Immature natural killer cell (primary cell): ENCODE measurements around the gene ZIC5. TPM values are rescaled to one million over a fixed set of nuclear protein-coding genes. Genes with fewer than 3 reads are reported as not detected.
"Not testable (repeated sequence)": the region's sequence is repeated elsewhere in the genome, so short reads cannot be mapped to it uniquely, and the experiment has no call there.

Source experiments
- DNase-seq, 3 donors: peaks; one replicate each; pipeline ENCODE4 v3.0.0; 2022; ENCODE audit warnings: mixed read lengths in 1 of 3
- H3K27ac Mint-ChIP-seq, 6 donors: one replicate each; pipeline ENCODE4 v1.8.0; 2020; ENCODE audit warnings: mixed read lengths in 6 of 6, mild to moderate bottlenecking in 5 of 6, inconsistent platforms in 4 of 6, moderate library complexity in 3 of 6
- H3K27me3 Mint-ChIP-seq, 3 donors: one replicate each; pipeline ENCODE4 v1.8.0; 2020 to 2021; ENCODE audit warnings: low read depth in 3 of 3, mild to moderate bottlenecking in 3 of 3, mixed read lengths in 3 of 3, moderate library complexity in 3 of 3, inconsistent platforms in 1 of 3
- H3K36me3 Mint-ChIP-seq, 3 donors: one replicate each; pipeline ENCODE4 v1.8.0; 2020; ENCODE audit warnings: mixed read lengths in 3 of 3, inconsistent platforms in 2 of 3, mild to moderate bottlenecking in 2 of 3
- H3K4me1 Mint-ChIP-seq, 2 donors: one replicate each; pipeline ENCODE4 v1.8.0; 2020; ENCODE audit warnings: inconsistent platforms in 2 of 2, mild to moderate bottlenecking in 2 of 2, mixed read lengths in 2 of 2, moderate library complexity in 1 of 2
- H3K4me3 Mint-ChIP-seq, 5 donors: one replicate each; pipeline ENCODE4 v1.8.0; 2020; ENCODE audit warnings: mild to moderate bottlenecking in 5 of 5, mixed read lengths in 5 of 5, inconsistent platforms in 3 of 5, moderate library complexity in 3 of 5
- H3K9me3 Mint-ChIP-seq, 6 donors: one replicate each; pipeline ENCODE4 v1.8.0; 2020; ENCODE audit warnings: mild to moderate bottlenecking in 6 of 6, mixed read lengths in 6 of 6, inconsistent platforms in 4 of 6, moderate library complexity in 3 of 6
- polyA plus RNA-seq, 3 donors: library from polyadenylated mRNA; unstranded; fragments of 300-500 nt; fragmentation: Illumina TruSeq; gene quantifications; one replicate each; pipeline ENCODE4 v1.2.3, GENCODE V29; 2021

Gene ZIC5
- polyA plus RNA-seq, 3 donors from 2014 or later: not detected

- DNase-seq: no peak
- Mint-ChIP-seq H3K4me1 (peaks cover 6 to 14% of the 10 kb centered on the region in 2 donors), H3K4me3 (peak overlapping the region in 2 of 5 donors; percentile 4 to 24), H3K27ac (no peak overlapping the region), H3K27me3 (peaks cover 40 to 60% (median 41%) of the 10 kb centered on the region in 3 donors), H3K9me3 (peaks cover 0 to 2% (median 0%) of the 10 kb centered on the region in 6 donors), H3K36me3 (no peaks in the 10 kb centered on the region)
Observed at GRCh38 chr13:99959127-99959539, 12.4 kb downstream of the ZIC5 start.

- Mint-ChIP-seq H3K27me3 (peaks cover 44 to 58% (median 44%) of the 10 kb centered on the region in 3 donors), H3K27ac (no peak overlapping the region), H3K36me3 (no peaks in the 10 kb centered on the region), H3K9me3 (peaks cover 0 to 6% (median 0%) of the 10 kb centered on the region in 6 donors), H3K4me3 (peak overlapping the region in 1 of 5 donors; percentile 30), H3K4me1 (peaks cover 6 to 14% of the 10 kb centered on the region in 2 donors)
- DNase-seq: no peak
Observed at GRCh38 chr13:99958406-99959126, 13.0 kb downstream of the ZIC5 start.

- H3K4me1 Mint-ChIP-seq: peaks cover 6 to 14% of the 10 kb centered on the region in 2 donors
- no peak for DNase-seq
Observed at GRCh38 chr13:99956473-99957349, 14.9 kb downstream of the ZIC5 start.

GRCh38 chr13:99955747-99956472 is 15.7 kb downstream of the ZIC5 start:
- Mint-ChIP-seq H3K27ac (peak overlapping the region in 1 of 6 donors; percentile 29), H3K36me3 (no peaks in the 10 kb centered on the region), H3K4me1 (peaks cover 6 to 14% of the 10 kb centered on the region in 2 donors)

More at GRCh38 chr13:99956473-99957349, 14.9 kb downstream of the ZIC5 start:
- H3K4me3 Mint-ChIP-seq: peak overlapping the region in 1 of 5 donors; percentile 17
- no peaks in the 10 kb centered on the region for H3K36me3 Mint-ChIP-seq
- H3K27me3 Mint-ChIP-seq: peaks cover 47 to 53% (median 48%) of the 10 kb centered on the region in 3 donors
- H3K27ac Mint-ChIP-seq: no peak overlapping the region
- peaks cover 0 to 6% (median 0%) of the 10 kb centered on the region in 6 donors for H3K9me3 Mint-ChIP-seq

GRCh38 chr13:99955107-99955746 is 16.3 kb downstream of the ZIC5 start:
- no peak for DNase-seq
- H3K4me1 Mint-ChIP-seq: peaks cover 6 to 13% of the 10 kb centered on the region in 2 donors
- no peak overlapping the region for H3K4me3 Mint-ChIP-seq
- H3K27me3 Mint-ChIP-seq: peaks cover 37 to 53% (median 48%) of the 10 kb centered on the region in 3 donors
- peaks cover 0 to 6% (median 0%) of the 10 kb centered on the region in 6 donors for H3K9me3 Mint-ChIP-seq
- H3K27ac Mint-ChIP-seq: no peak overlapping the region
- H3K36me3 Mint-ChIP-seq: no peaks in the 10 kb centered on the region

More at GRCh38 chr13:99955747-99956472, 15.7 kb downstream of the ZIC5 start:
- peaks cover 40 to 56% (median 49%) of the 10 kb centered on the region in 3 donors for H3K27me3 Mint-ChIP-seq
- DNase-seq: no peak
- no peak overlapping the region for H3K4me3 Mint-ChIP-seq
- peaks cover 0 to 6% (median 0%) of the 10 kb centered on the region in 6 donors for H3K9me3 Mint-ChIP-seq

GRCh38 chr13:99953138-99953755 is 18.3 kb downstream of the ZIC5 start:
- Mint-ChIP-seq H3K27ac (no peak overlapping the region), H3K9me3 (peaks cover 0 to 3% (median 0%) of the 10 kb centered on the region in 6 donors), H3K27me3 (peaks cover 27 to 41% (median 35%) of the 10 kb centered on the region in 3 donors), H3K4me3 (no peak overlapping the region), H3K36me3 (peaks cover 0 to 4% (median 0%) of the 10 kb centered on the region in 3 donors), H3K4me1 (no peaks in the 10 kb centered on the region)
- DNase-seq: no peak

- not testable (repeated sequence) for H3K4me1 Mint-ChIP-seq, DNase-seq, H3K36me3 Mint-ChIP-seq, H3K4me3 Mint-ChIP-seq, H3K9me3 Mint-ChIP-seq, H3K27ac Mint-ChIP-seq
- peaks cover 23 to 34% (median 32%) of the 10 kb centered on the region in 3 donors for H3K27me3 Mint-ChIP-seq
Observed at GRCh38 chr13:99951666-99952065, 19.9 kb downstream of the ZIC5 start.

- Mint-ChIP-seq H3K4me1 (no peaks in the 10 kb centered on the region), H3K27ac (no peak overlapping the region), H3K27me3 (peaks cover 16 to 26% (median 22%) of the 10 kb centered on the region in 3 donors), H3K36me3 (peaks cover 0 to 4% (median 0%) of the 10 kb centered on the region in 3 donors), H3K4me3 (no peak overlapping the region), H3K9me3 (peaks cover 0 to 3% (median 0%) of the 10 kb centered on the region in 6 donors)
- no peak for DNase-seq
Observed at GRCh38 chr13:99949679-99950413, 21.7 kb downstream of the ZIC5 start.

GRCh38 chr13:99948907-99949678 is 22.5 kb downstream of the ZIC5 start:
- no peak for DNase-seq
- Mint-ChIP-seq H3K27ac (no peak overlapping the region), H3K4me3 (no peak overlapping the region), H3K4me1 (no peaks in the 10 kb centered on the region), H3K27me3 (peaks cover 14 to 23% (median 21%) of the 10 kb centered on the region in 3 donors), H3K9me3 (peaks cover 0 to 3% (median 0%) of the 10 kb centered on the region in 6 donors), H3K36me3 (peaks cover 0 to 4% (median 0%) of the 10 kb centered on the region in 3 donors)

GRCh38 chr13:99948411-99948810 is 23.2 kb downstream of the ZIC5 start:
- Mint-ChIP-seq H3K9me3 (no peaks in the 10 kb centered on the region), H3K36me3 (peaks cover 0 to 4% (median 0%) of the 10 kb centered on the region in 3 donors), H3K27me3 (peaks cover 11 to 21% (median 17%) of the 10 kb centered on the region in 3 donors), H3K4me3 (no peak overlapping the region), H3K27ac (no peak overlapping the region), H3K4me1 (no peaks in the 10 kb centered on the region)
- DNase-seq: no peak

- peaks cover 11 to 21% (median 16%) of the 10 kb centered on the region in 3 donors for H3K27me3 Mint-ChIP-seq
Observed at GRCh38 chr13:99947666-99948065, 23.9 kb downstream of the ZIC5 start.

More at GRCh38 chr13:99947666-99948065, 23.9 kb downstream of the ZIC5 start:
- no peak for DNase-seq
- H3K27ac Mint-ChIP-seq: no peak overlapping the region
- H3K4me3 Mint-ChIP-seq: no peak overlapping the region
- no peaks in the 10 kb centered on the region for H3K9me3 Mint-ChIP-seq
- H3K36me3 Mint-ChIP-seq: peaks cover 0 to 4% (median 0%) of the 10 kb centered on the region in 3 donors
- H3K4me1 Mint-ChIP-seq: no peaks in the 10 kb centered on the region
